HG03135 (cell line): ENCODE data around the gene TRAPPC14.

Source experiments
- ATAC-seq: cut with Tn5 transposase; IDR thresholded peaks from one replicate; pipeline ENCODE4 v1.9.1; 2021; ENCODE audit warnings: mild to moderate bottlenecking, moderate library complexity; ENCODE audit not compliant: unreplicated experiment

TRAPPC14 gene

DNA sequence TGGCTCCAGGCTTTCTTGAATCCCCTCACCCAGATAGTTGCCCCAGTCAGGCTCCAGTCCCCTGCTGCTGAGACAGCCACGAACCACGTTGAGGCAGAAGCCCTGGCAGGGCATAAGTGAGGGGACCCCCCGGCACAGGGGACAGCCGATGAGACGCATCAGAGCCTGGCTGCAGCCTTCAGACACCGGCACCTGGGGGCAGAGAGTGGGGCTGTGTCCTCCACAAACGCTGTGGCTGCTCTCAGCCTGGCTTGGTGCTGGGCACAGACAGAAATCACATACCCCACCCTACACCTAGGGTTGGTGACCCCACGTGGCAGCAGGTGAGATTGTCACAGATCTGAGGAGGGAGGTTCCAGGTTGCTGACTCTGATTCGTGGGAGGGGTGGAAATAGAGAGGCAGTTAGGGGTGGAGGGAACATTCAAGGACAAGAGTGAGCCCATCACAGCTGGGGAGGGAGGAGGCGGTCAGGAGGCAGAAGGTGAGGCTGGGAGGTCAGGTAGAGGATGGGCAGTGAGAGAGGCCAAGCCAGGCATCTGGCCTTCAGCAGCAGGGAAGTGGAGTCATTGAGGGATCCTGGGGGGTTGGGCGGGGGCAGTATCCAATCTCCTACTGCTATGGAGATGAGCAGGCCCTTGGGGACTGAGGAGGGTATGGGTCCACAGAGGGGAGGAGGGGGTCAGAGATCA is 15.4 kb upstream of the TRAPPC14 start:
- no peak for ATAC-seq

DNA sequence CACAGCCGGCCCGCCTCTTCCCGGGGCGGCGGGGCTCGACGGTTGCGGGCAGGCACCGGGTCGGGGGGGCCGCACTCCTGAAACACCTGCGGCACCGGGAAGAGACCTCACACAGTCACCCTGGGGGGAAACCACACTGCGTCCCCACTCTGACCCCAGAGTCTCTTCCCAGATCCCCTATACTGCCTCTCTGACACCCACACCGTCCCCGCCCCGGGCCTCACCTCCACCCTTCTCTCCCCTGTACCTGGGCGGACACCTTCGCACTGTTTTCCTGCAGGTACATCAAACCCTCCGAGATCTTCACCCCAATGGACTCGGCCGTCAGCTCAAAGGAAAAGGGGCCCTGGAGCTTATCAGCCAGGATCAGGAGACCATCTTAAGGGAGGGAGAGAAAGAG is 13.3 kb upstream of the TRAPPC14 start:
- no peak for ATAC-seq

- no peak for ATAC-seq
These were observed 12.7 kb upstream of the TRAPPC14 start for GRCh38 chr7:100171087-100171681.

GRCh38 chr7:100170101-100170897 is 11.8 kb upstream of the TRAPPC14 start:
- ATAC-seq = no peak

- ATAC-seq = no peak
These were observed 10.8 kb upstream of the TRAPPC14 start for GRCh38 chr7:100169147-100169850.

- ATAC-seq = no peak
These were observed 9.4 kb upstream of the TRAPPC14 start for GRCh38 chr7:100167912-100168323.

- no peak for ATAC-seq
These were observed 8.7 kb upstream of the TRAPPC14 start for GRCh38 chr7:100166970-100167911.

GRCh38 chr7:100166317-100166940 is 7.9 kb upstream of the TRAPPC14 start:
- no peak for ATAC-seq

GRCh38 chr7:100163871-100164270 is 5.3 kb upstream of the TRAPPC14 start:
- no peak for ATAC-seq

GRCh38 chr7:100163006-100163531 is 4.5 kb upstream of the TRAPPC14 start:
- ATAC-seq = no peak

GRCh38 chr7:100160067-100160466 is 1.5 kb upstream of the TRAPPC14 start:
- no peak for ATAC-seq

GRCh38 chr7:100159099-100159623 is 638 bp upstream of the TRAPPC14 start:
- ATAC-seq = no peak

- ATAC-seq = no peak
These were observed 942 bp downstream of the TRAPPC14 start for GRCh38 chr7:100157334-100158228.

DNA sequence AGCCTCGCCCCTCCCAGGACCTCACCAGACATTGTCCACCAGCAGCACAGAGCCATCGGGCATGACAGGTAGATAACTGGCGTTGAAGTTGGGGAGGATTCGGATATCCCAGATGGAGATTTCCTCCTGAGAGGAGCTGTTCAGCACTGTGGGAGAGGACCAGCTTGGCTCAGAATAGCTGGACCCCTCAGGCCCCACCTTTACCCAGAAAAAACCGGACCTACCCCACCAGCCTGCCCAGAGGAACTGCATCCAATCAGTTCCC is 1.5 kb downstream of the TRAPPC14 start:
- ATAC-seq = no peak

- ATAC-seq = no peak
These were observed 2.0 kb downstream of the TRAPPC14 start for GRCh38 chr7:100156331-100157068.

DNA sequence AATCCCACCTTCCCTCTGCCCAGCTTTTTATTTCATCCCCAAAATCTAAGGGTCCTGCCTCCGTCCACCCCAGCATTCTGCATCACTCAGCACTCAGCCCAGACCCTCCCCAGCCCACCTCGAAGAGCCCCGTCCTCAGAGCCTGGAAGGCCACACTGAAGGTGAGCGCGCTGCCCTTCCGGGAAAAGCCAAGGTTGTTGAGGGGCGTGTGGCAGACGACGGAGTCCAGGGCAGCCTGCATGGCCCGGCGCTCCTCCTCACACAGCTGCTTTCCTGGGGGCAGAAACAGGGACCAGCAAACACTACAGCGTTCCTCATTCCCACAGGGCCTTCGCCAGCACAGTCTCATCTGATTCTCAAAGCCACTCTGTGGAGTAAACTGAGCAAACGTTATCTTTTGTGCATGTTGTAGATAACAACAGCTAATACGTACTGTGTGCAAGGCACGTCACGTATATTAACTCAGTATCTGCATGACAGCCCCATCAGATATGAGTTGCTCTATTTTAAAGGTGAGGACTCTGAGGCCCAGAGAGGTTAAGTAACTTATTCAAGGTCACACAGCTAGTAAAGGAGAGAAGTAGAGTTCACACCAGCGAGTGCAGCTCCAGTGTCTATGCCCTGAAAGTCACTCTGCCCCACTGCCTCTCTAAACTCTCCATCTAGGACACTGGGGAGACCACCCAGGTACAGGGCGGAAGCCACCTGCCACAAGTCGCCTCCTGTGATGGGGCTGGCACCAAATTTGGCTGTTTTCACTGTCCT is 2.8 kb downstream of the TRAPPC14 start:
- no peak for ATAC-seq
